B cell (primary cell): ENCODE results near the gene DLGAP4. TPM values are rescaled to one million over a fixed set of nuclear protein-coding genes. Genes with fewer than 3 reads are reported as not detected.

Experiments used
- ATAC-seq: fragments of 200-7000 bp; cut with Tn5 transposase; one replicate; pipeline ENCODE4 v1.10.0; 2021; ENCODE audit warnings: low read depth, mild to moderate bottlenecking, moderate number of reproducible peaks, moderate library complexity
- CTCF ChIA-PET: fragments of 350-600 bp; sonication (Branson Sonifier 250); formaldehyde crosslinking; loops from one replicate; lab custom pipeline; 2021; ENCODE audit warnings: antibody characterized with exemption, inconsistent platforms; lab: Charles Lee
- POLR2A ChIA-PET: fragments of 350-600 bp; sonication (Branson Sonifier 250); formaldehyde crosslinking; loops from one replicate; lab custom pipeline; 2021; ENCODE audit warnings: antibody characterized with exemption; lab: Charles Lee
- DNase-seq: peaks from one replicate; pipeline ENCODE4 v3.0.0; 2013
- H2AFZ ChIP-seq: 2 replicates; pipeline ENCODE4 v1.6.1; 2012; ENCODE audit warnings: mild to moderate bottlenecking, low read depth, low read length; ENCODE audit not compliant: insufficient read depth, poor library complexity, severe bottlenecking
- H3K27ac ChIP-seq, 2 donors: 1 replicate in 1 of 2; 2 replicates in 1 of 2; pipeline ENCODE4 v1.5.1; 2012 to 2013; ENCODE audit warnings: low read length in 2 of 2, mild to moderate bottlenecking in 2 of 2, moderate library complexity in 1 of 2
- H3K27me3 ChIP-seq, 4 experiments: fragments of 200-600 bp in 1 of 4; sonication (generic) in 1 of 4; replicated peaks in 1 of 4; 1 replicate in 2 of 4; 2 replicates in 2 of 4; pipeline versions ENCODE4 v1.6.1 to v1.7.0; 2013 to 2016; ENCODE audit warnings: low read length in 3 of 4, mild to moderate bottlenecking in 2 of 4, mixed read lengths in 1 of 4, moderate library complexity in 1 of 4; ENCODE audit not compliant: insufficient read depth in 4 of 4, control insufficient read depth in 3 of 4; ENCODE audit errors: control extremely low read depth in 1 of 4
- H3K36me3 ChIP-seq, 2 experiments: replicated peaks in 1 of 2; 1 replicate in 1 of 2; 2 replicates in 1 of 2; pipeline versions ENCODE4 v1.6.1 to v1.7.1; 2013; ENCODE audit warnings: low read length in 1 of 2; ENCODE audit not compliant: insufficient read depth in 2 of 2, control insufficient read depth in 1 of 2; ENCODE audit errors: control extremely low read depth in 1 of 2, extremely low read depth in 1 of 2
- H3K4me1 ChIP-seq, 2 donors: fragments of 200-600 bp in 1 of 2; sonication (generic) in 1 of 2; 1 replicate in 1 of 2; 2 replicates in 1 of 2; pipeline versions ENCODE4 v1.5.1 to v1.6.1; 2013 to 2017; ENCODE audit warnings: low read length in 2 of 2; ENCODE audit not compliant: control insufficient read depth in 2 of 2, insufficient read depth in 2 of 2
- H3K4me2 ChIP-seq: replicated peaks from 2 replicates; pipeline ENCODE3; 2012; ENCODE audit warnings: mild to moderate bottlenecking, low read depth, low read length; ENCODE audit not compliant: poor library complexity, severe bottlenecking
- H3K4me3 ChIP-seq, 5 experiments: fragments of 200-600 bp in 1 of 5; sonication (generic) in 1 of 5; 1 replicate in 3 of 5; 2 replicates in 2 of 5; pipeline versions ENCODE4 v1.5.1 to v1.7.0; 2011 to 2016; ENCODE audit warnings: low read length in 4 of 5, mild to moderate bottlenecking in 4 of 5, low read depth in 2 of 5, control low read depth in 1 of 5, moderate library complexity in 1 of 5; ENCODE audit not compliant: insufficient read depth in 1 of 5; ENCODE audit errors: control extremely low read depth in 1 of 5, extremely low read depth in 1 of 5
- H3K79me2 ChIP-seq: fragments of 200-600 bp; sonication (generic); one replicate; pipeline ENCODE4 v1.6.0; 2016; ENCODE audit warnings: low read length; ENCODE audit not compliant: control insufficient read depth, insufficient read depth
- H3K9ac ChIP-seq: fragments of 200-600 bp; sonication (generic); 2 replicates; pipeline ENCODE4 v1.6.1; 2017; ENCODE audit warnings: mild to moderate bottlenecking, low read length, moderate library complexity
- H3K9me3 ChIP-seq, 3 donors: one replicate each; pipeline versions ENCODE4 v1.6.1 to v1.7.1; 2013; ENCODE audit warnings: low read length in 2 of 3; ENCODE audit not compliant: control insufficient read depth in 2 of 3, insufficient read depth in 1 of 3; ENCODE audit errors: control extremely low read depth in 1 of 3
- H4K20me1 ChIP-seq: 2 replicates; pipeline ENCODE4 v1.6.0; 2012; ENCODE audit warnings: mild to moderate bottlenecking, low read length; ENCODE audit not compliant: insufficient read depth, control insufficient read depth, poor library complexity, severe bottlenecking
- H3K27ac Mint-ChIP-seq: one replicate; pipeline ENCODE4 v1.8.0; 2021; ENCODE audit warnings: mixed read lengths
- H3K27me3 Mint-ChIP-seq: one replicate; pipeline ENCODE4 v1.8.0; 2021; ENCODE audit warnings: mixed read lengths
- H3K4me1 Mint-ChIP-seq: one replicate; pipeline ENCODE4 v1.8.0; 2021; ENCODE audit warnings: mixed read lengths
- H3K4me3 Mint-ChIP-seq: one replicate; pipeline ENCODE4 v1.8.0; 2021; ENCODE audit warnings: mixed read lengths
- H3K9me3 Mint-ChIP-seq: one replicate; pipeline ENCODE4 v1.8.0; 2022; ENCODE audit warnings: mixed read lengths; ENCODE audit not compliant: insufficient read depth
- CTCF ChIP-seq: fragments of 200-600 bp; IDR thresholded peaks from one replicate; pipeline ENCODE4 v1.8.0; 2022; ENCODE audit warnings: antibody characterized with exemption, mild to moderate bottlenecking
- EZH2 ChIP-seq: IDR thresholded peaks from 2 replicates; pipeline ENCODE4 v1.6.1; 2012; ENCODE audit warnings: borderline replicate concordance, low read depth, mild to moderate bottlenecking, moderate library complexity, low read length; ENCODE audit not compliant: insufficient read depth, poor library complexity, severe bottlenecking
- WGBS: methylation state at CpG from one replicate; pipeline ENCODE4 v1.1.5; 2013; ENCODE audit warnings: missing lambda C conversion rate; ENCODE audit not compliant: insufficient coverage; 5-methylcytosine and 5-hydroxymethylcytosine counted together
- intact Hi-C: fragments of 100-400 bp; cut with micrococcal nuclease; formaldehyde crosslinking; loops from one replicate; pipeline ENCODE4 v1.10.0; 2022
- polyA plus RNA-seq: library from polyadenylated mRNA; depleted of rRNA; stranded (reverse); fragments of >200 nt; gene quantifications from 2 replicates; pipeline ENCODE4 v1.2.3, GENCODE V29; 2012
- total RNA-seq, 2 donors: library from RNA; stranded (reverse); fragments of 120-200 nt in 1 of 2; gene quantifications; 1 replicate in 1 of 2; 2 replicates in 1 of 2; pipeline versions ENCODE4 v1.2.3 to v1.2.4, GENCODE V29; 2013 to 2022

The DLGAP4 gene
- total and polyA plus RNA-seq, 2 donors (not counting 1 experiment from before 2014, with no cell fraction given): 68.8 to 87.8 TPM

- POLR2A ChIA-PET: interaction anchor here (0.5 to 6.7 kb wide), 5 partner anchors 16 to 111 kb away, joined by 3 to 81 read pairs (median 4); partner anchors contain the start of gene RAB5IF
- peak overlapping the region; percentile 90 for H3K9ac ChIP-seq
- peak overlapping the region; percentile 93 for H2AFZ ChIP-seq
Measured at GRCh38 chr20:36571564-36572504, 265.7 kb downstream of the DLGAP4 start.

More at GRCh38 chr20:36571564-36572504, 265.7 kb downstream of the DLGAP4 start:
- Histone ChIP-seq H3K4me3 (no peak overlapping the region), H3K4me2 (peak overlapping the region; percentile 98), H3K36me3 (no peaks in the 10 kb centered on the region), H3K4me1 (peaks cover 23 to 34% of the 10 kb centered on the region in 2 donors), H4K20me1 (peaks cover 25% of the 10 kb centered on the region), H3K9me3 (no peaks in the 10 kb centered on the region), H3K27ac (peak overlapping the region; percentile 96 to 100), H3K27me3 (no peaks in the 10 kb centered on the region), H3K79me2 (peaks cover 32% of the 10 kb centered on the region)
- DNase-seq: peak; percentile 49
- no peak for TF ChIP-seq EZH2
- no peak for TF ChIP-seq CTCF
- no peaks in the 10 kb centered on the region for H3K27me3 Mint-ChIP-seq
- peaks cover 34% of the 10 kb centered on the region for H3K4me1 Mint-ChIP-seq
- H3K27ac Mint-ChIP-seq: peak overlapping the region; percentile 98
- ATAC-seq: no peak
- CTCF ChIA-PET: interaction anchor here (0.9 to 6.1 kb wide), 6 partner anchors 14 to 38 kb away, joined by 4 to 63 read pairs (median 13); partner anchors contain the start of gene RAB5IF
- intact Hi-C loops: loop anchor here (1.0 kb wide), 1 partner anchor 16 kb away; no protein-coding TSS in a partner anchor
- no peaks in the 10 kb centered on the region for H3K9me3 Mint-ChIP-seq
- H3K4me3 Mint-ChIP-seq: peak overlapping the region; percentile 92
- 56% methylated on average over 8 of the region's 17 CpGs for WGBS
